Activated CD8-positive, alpha-beta T cell treated with anti-CD3 and anti-CD28 coated beads, Interleukin-2, amount 10 ng/mL, durations not matched to agents 7 days and 5 days (primary cell): ENCODE results near the gene HID1. TPM values are rescaled to one million over a fixed set of nuclear protein-coding genes. Genes with fewer than 3 reads are reported as not detected.
A peak's percentile ranks its signal among the peaks of the same experiment; 100 is the strongest.

Source experiments
- ATAC-seq: fragments of 150-1000 bp; cut with Tn5 transposase; one replicate; pipeline ENCODE4 v1.10.0; 2021; ENCODE audit warnings: moderate library complexity
- CTCF ChIA-PET: fragments of 350-600 bp; sonication (Branson Sonifier 250); formaldehyde crosslinking; loops from one replicate; lab custom pipeline; 2021; ENCODE audit warnings: antibody characterized with exemption; lab: Charles Lee
- POLR2A ChIA-PET: fragments of 350-600 bp; sonication (Branson Sonifier 250); formaldehyde crosslinking; loops from one replicate; lab custom pipeline; 2021; ENCODE audit warnings: antibody characterized with exemption; lab: Charles Lee
- DNase-seq: peaks from one replicate; pipeline ENCODE4 v3.0.0-alpha.2; 2020
- H3K27ac Mint-ChIP-seq: one replicate; pipeline ENCODE4 v1.8.0; 2021; ENCODE audit warnings: mild to moderate bottlenecking, mixed read lengths
- H3K27me3 Mint-ChIP-seq: one replicate; pipeline ENCODE4 v1.8.0; 2021; ENCODE audit warnings: low read depth, mixed read lengths
- H3K36me3 Mint-ChIP-seq: one replicate; pipeline ENCODE4 v1.8.0; 2021; ENCODE audit warnings: low read depth, mixed read lengths
- H3K4me1 Mint-ChIP-seq: one replicate; pipeline ENCODE4 v1.8.0; 2021; ENCODE audit warnings: low read depth, mixed read lengths
- H3K4me3 Mint-ChIP-seq: one replicate; pipeline ENCODE4 v1.8.0; 2021; ENCODE audit warnings: mild to moderate bottlenecking, mixed read lengths
- H3K9me3 Mint-ChIP-seq: one replicate; pipeline ENCODE4 v1.8.0; 2022; ENCODE audit warnings: mixed read lengths; ENCODE audit not compliant: insufficient read depth
- total RNA-seq, 2 experiments: library from RNA; stranded (reverse); gene quantifications; one replicate each; pipeline ENCODE4 v1.2.3, GENCODE V29; 2021

Gene HID1
- total RNA-seq, 2 experiments from 2014 or later: 0.18 to 0.55 TPM

- Mint-ChIP-seq H3K36me3 (no peaks in the 10 kb centered on the region), H3K27ac (no peak overlapping the region), H3K4me3 (no peak overlapping the region), H3K4me1 (no peaks in the 10 kb centered on the region), H3K27me3 (peaks cover 58% of the 10 kb centered on the region), H3K9me3 (no peaks in the 10 kb centered on the region)
- ATAC-seq (no peak), DNase-seq (no peak)
- CTCF ChIA-PET: interaction anchor here (1.3 kb wide), 1 partner anchor 27 kb away, joined by 3 read pairs; no protein-coding TSS in a partner anchor
- POLR2A ChIA-PET: no interaction called here
Observed at GRCh38 chr17:74935048-74935447, 37.5 kb downstream of the HID1 start.

GRCh38 chr17:74930535-74931036, 42.0 kb downstream of the HID1 start:
- POLR2A ChIA-PET: interaction anchor here (1.0 kb wide), 1 partner anchor 150 kb away, joined by 3 read pairs; no protein-coding TSS in a partner anchor
- peaks cover 52% of the 10 kb centered on the region for H3K27me3 Mint-ChIP-seq
- H3K36me3 Mint-ChIP-seq: no peaks in the 10 kb centered on the region
- no peak for DNase-seq
- ATAC-seq: no peak
- no peak overlapping the region for H3K4me3 Mint-ChIP-seq
- CTCF ChIA-PET: no interaction called here
- H3K9me3 Mint-ChIP-seq: no peaks in the 10 kb centered on the region
- no peak overlapping the region for H3K27ac Mint-ChIP-seq
- H3K4me1 Mint-ChIP-seq: no peaks in the 10 kb centered on the region

DNA sequence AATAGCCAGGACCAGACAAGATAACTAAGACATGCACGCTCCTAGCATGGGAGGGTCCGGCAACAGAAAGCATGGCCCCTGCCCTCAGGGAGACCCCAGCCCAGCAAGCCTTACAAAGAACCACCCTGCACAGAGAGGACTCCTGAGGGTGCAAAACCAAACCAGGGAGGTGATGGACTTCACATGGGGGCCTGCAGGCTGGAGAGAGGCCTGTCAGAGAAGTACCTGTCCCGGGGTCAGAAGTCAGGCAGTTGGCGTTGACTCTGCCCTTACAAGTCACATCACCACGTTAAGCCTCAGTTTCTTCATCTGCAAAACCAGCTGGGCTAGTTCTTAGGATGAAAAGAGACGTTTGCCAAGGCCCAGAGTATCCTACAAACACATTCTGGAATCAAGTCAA, 43.8 kb downstream of the HID1 start:
- peaks cover 56% of the 10 kb centered on the region for H3K27me3 Mint-ChIP-seq
- ChIA-PET POLR2A (no interaction called here), CTCF (no interaction called here)
- ATAC-seq (no peak), DNase-seq (no peak)
- H3K9me3 Mint-ChIP-seq: no peaks in the 10 kb centered on the region
- peaks cover under 1% of the 10 kb centered on the region for H3K4me1 Mint-ChIP-seq
- H3K4me3 Mint-ChIP-seq: no peak overlapping the region
- H3K27ac Mint-ChIP-seq: no peak overlapping the region
- H3K36me3 Mint-ChIP-seq: no peaks in the 10 kb centered on the region

- ATAC-seq (no peak), DNase-seq (no peak)
- Mint-ChIP-seq H3K4me3 (no peak overlapping the region), H3K9me3 (no peaks in the 10 kb centered on the region), H3K27ac (no peak overlapping the region), H3K4me1 (peaks cover 5% of the 10 kb centered on the region), H3K36me3 (no peaks in the 10 kb centered on the region), H3K27me3 (peaks cover 52% of the 10 kb centered on the region)
- CTCF ChIA-PET: interaction anchor here (0.7 to 4.2 kb wide), 4 partner anchors 21 to 189 kb away, joined by 3 to 43 read pairs (median 12); no protein-coding TSS in a partner anchor
- POLR2A ChIA-PET: no interaction called here
Observed at GRCh38 chr17:74925242-74925641, 47.3 kb downstream of the HID1 start.

DNA sequence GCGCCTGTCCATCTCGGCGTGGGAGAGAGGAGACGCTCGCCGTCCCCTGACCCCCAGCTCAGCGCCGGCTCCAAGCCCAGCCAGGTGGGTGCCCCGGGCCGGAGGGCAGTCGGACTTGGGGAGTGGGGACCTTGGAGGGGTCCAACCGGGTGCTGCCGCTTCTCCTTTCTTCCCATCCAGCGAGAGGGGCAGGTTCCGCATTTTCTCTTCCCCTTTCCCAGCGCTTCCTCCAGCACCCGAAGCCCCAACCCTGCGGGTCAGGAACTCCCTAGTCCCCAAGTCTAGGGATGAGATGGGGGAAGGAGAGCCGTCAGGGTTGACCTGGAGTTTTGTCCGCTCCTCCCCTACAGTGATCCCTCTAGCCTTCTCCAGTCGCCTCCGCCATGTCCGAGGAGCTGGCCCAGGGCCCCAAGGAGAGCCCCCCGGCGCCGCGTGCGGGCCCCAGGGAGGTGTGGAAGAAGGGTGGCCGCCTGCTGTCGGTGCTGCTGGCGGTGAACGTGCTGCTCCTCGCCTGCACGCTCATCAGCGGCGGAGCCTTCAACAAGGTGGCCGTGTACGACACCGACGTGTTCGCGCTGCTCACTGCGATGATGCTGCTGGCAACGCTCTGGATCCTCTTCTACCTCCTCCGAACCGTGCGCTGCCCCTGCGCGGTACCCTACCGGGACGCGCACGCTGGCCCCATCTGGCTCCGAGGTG, 48.2 kb downstream of the HID1 start, which contains the start of gene OTOP2:
Gene OTOP2 (plus strand): TSS at position 24 of the 699 bp plus-strand sequence. CDS start 360 bp downstream, at position 384.
- CTCF ChIA-PET: interaction anchor here (0.7 to 4.2 kb wide), 10 partner anchors 9 to 190 kb away, joined by 3 to 43 read pairs (median 4); partner anchors contain the start of gene CDR2L
- Mint-ChIP-seq H3K4me1 (peaks cover 5% of the 10 kb centered on the region), H3K9me3 (no peaks in the 10 kb centered on the region), H3K27me3 (peaks cover 52% of the 10 kb centered on the region), H3K4me3 (no peak within 1 kb of the TSS), H3K36me3 (no peaks in the 10 kb centered on the region), H3K27ac (no peak within 1 kb of the TSS)
- DNase-seq (no peak), ATAC-seq (no peak)
- POLR2A ChIA-PET: no interaction called here

- POLR2A ChIA-PET: no interaction called here
- Mint-ChIP-seq H3K27me3 (peaks cover 49% of the 10 kb centered on the region), H3K27ac (no peak overlapping the region), H3K4me1 (peaks cover 5% of the 10 kb centered on the region), H3K4me3 (no peak overlapping the region), H3K9me3 (no peaks in the 10 kb centered on the region), H3K36me3 (no peaks in the 10 kb centered on the region)
- ATAC-seq (peak; percentile 70), DNase-seq (peak; percentile 73)
- CTCF ChIA-PET: interaction anchor here (0.8 to 4.2 kb wide), 8 partner anchors 10 to 133 kb away, joined by 3 to 43 read pairs (median 5); partner anchors contain the start of gene CDR2L
Observed at GRCh38 chr17:74923538-74924249, 48.9 kb downstream of the HID1 start.

DNA sequence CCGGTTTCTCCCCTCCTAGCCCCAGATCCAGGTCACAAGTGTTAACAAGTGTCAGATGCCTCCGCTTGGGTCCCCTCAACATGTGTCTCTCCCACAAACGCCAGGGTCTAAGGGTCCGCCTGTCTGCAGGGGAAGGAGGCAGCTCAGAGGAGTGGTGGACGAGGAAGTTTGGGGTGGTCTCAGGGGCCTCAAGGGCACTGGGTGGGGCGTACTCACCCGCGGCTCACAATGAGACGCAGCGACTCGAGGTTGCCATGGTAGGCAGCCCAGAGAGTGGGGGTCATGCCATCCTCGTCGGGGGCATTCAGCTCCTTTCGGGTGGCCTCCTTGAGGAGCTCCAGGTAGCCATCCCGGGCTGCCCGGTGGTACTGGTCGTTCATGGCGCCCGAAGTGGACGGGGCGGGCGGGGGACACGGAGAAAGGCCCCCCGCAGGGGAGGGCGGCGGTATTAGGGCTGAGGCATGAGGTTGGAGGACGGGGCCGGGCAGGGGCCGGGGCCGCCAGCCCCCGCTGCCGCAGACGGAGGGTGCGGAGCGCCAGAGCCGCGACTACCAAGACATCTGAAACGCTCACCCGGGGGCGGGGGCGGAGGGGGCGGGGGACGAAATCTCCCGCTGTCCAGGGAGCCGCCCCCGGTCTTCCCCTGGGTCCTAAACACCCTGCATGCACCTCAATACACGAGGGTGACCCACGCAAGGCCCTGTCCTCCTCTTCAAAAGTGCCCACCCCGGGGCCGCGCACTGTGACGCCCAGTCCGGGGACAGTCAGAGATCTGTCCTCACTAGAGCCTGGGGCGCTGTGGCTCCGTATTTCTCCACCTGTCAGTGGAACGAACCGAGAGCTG, 49.6 kb downstream of the HID1 start, which contains the start of gene USH1G:
Gene USH1G (minus strand): TSS at position 562 of the 844 bp plus-strand sequence. CDS start 182 bp downstream, at position 380.
- no peaks in the 10 kb centered on the region for H3K36me3 Mint-ChIP-seq
- H3K4me3 Mint-ChIP-seq: no peak within 1 kb of the TSS
- ChIA-PET POLR2A (no interaction called here), CTCF (interaction anchor here (1.2 to 4.2 kb wide), 6 partner anchors 9 to 64 kb away, joined by 3 to 43 read pairs (median 6); partner anchors contain the start of gene CDR2L)
- DNase-seq (no peak), ATAC-seq (peak; percentile 56)
- no peaks in the 10 kb centered on the region for H3K9me3 Mint-ChIP-seq
- no peak within 1 kb of the TSS for H3K27ac Mint-ChIP-seq
- peaks cover 43% of the 10 kb centered on the region for H3K27me3 Mint-ChIP-seq
- H3K4me1 Mint-ChIP-seq: peaks cover 5% of the 10 kb centered on the region

DNA sequence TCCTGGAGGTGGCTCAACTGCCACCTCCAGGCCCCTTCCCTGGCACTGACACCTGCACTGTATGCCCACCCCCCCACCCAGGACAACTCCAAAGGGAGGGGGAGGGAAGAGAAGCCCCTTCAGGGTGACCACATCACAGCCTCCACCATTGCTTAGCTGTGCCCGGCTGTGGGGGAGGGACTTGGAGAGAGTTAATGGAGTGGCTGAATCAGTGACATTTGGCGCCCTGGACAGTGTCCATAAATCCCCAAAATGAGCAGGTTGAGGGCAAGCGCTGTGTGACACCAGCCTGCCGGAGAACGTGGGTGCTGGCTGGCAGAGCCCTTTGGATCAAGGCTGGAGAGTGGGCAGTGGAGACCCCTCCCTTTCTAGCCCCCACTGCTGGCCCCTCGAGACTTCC, 50.4 kb downstream of the HID1 start:
- H3K4me1 Mint-ChIP-seq: peaks cover 5% of the 10 kb centered on the region

DNA sequence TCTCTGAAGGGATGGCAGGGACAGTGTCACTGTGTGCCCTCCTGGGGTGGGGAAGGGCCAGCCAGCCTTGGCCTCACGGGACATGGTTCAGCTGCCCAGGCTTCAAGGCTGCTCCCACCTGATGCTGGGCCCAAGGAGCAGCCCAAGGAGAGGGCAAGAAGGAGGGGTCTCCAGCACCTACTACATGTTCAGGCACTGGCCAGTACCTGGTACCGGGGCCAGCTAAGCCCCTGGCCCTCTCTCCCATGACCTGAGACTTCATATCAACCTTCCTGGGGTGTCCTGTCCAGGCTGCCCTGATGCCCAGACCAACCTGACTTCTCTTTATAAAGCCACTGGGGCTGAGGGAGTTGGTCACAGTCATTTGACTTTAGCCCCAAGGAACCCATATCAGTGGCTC, 50.8 kb downstream of the HID1 start:
- Mint-ChIP-seq H3K27ac (no peak overlapping the region), H3K27me3 (peaks cover 39% of the 10 kb centered on the region), H3K36me3 (no peaks in the 10 kb centered on the region), H3K9me3 (no peaks in the 10 kb centered on the region), H3K4me3 (no peak overlapping the region), H3K4me1 (peaks cover 5% of the 10 kb centered on the region)
- DNase-seq (no peak), ATAC-seq (no peak)
- POLR2A ChIA-PET: no interaction called here
- CTCF ChIA-PET: interaction anchor here (1.3 to 3.9 kb wide), 2 partner anchors 37 to 40 kb away, joined by 4 to 18 read pairs; no protein-coding TSS in a partner anchor

More for the DNA sequence above, 50.4 kb downstream of the HID1 start:
- ATAC-seq (no peak), DNase-seq (no peak)
- H3K27me3 Mint-ChIP-seq: peaks cover 39% of the 10 kb centered on the region
- no peaks in the 10 kb centered on the region for H3K9me3 Mint-ChIP-seq
- POLR2A ChIA-PET: no interaction called here
- H3K4me3 Mint-ChIP-seq: no peak overlapping the region
- H3K27ac Mint-ChIP-seq: no peak overlapping the region
- CTCF ChIA-PET: interaction anchor here (1.3 to 4.2 kb wide), 3 partner anchors 15 to 39 kb away, joined by 4 to 43 read pairs (median 6); no protein-coding TSS in a partner anchor
- no peaks in the 10 kb centered on the region for H3K36me3 Mint-ChIP-seq

- no peaks in the 10 kb centered on the region for H3K9me3 Mint-ChIP-seq
- no peaks in the 10 kb centered on the region for H3K36me3 Mint-ChIP-seq
- H3K27me3 Mint-ChIP-seq: peaks cover 38% of the 10 kb centered on the region
- H3K4me1 Mint-ChIP-seq: peaks cover 5% of the 10 kb centered on the region
- DNase-seq: no peak
- no peak overlapping the region for H3K27ac Mint-ChIP-seq
- no peak overlapping the region for H3K4me3 Mint-ChIP-seq
- POLR2A ChIA-PET: no interaction called here
- ATAC-seq: no peak
- CTCF ChIA-PET: interaction anchor here (2.5 to 3.9 kb wide), 2 partner anchors 37 to 40 kb away, joined by 11 to 18 read pairs; no protein-coding TSS in a partner anchor
Observed at GRCh38 chr17:74921026-74921681, 51.4 kb downstream of the HID1 start.
